ENCODE data around the gene EML6. TPM values are rescaled to one million over a fixed set of nuclear protein-coding genes. Genes with fewer than 3 reads are reported as not detected.
A peak's percentile ranks its signal among the peaks of the same experiment; 100 is the strongest.

The EML6 gene
- total RNA-seq, 1 experiment from 2014 or later: 15.7 TPM

GRCh38 chr2:54859416-54859815 lies 136.0 kb downstream of the EML6 start:
- Histone ChIP-seq H3K4me2 (ENCODE audit: low read length) (no peak overlapping the region), H3K9me3 (ENCODE audit: low read length) (no peaks in the 10 kb centered on the region), H3K36me3 (ENCODE audit: low read depth, low read length) (no peaks in the 10 kb centered on the region), H4K20me1 (ENCODE audit: low read length) (no peaks in the 10 kb centered on the region), H3K9me2 (replicated peaks; ENCODE audit: low read length) (no peaks in the 10 kb centered on the region), H3K9ac (ENCODE audit: low read length) (no peak overlapping the region), H3K79me2 (ENCODE audit: low read length) (no peaks in the 10 kb centered on the region), H2AFZ (ENCODE audit: low read length) (no peak overlapping the region), H3K27ac (ENCODE audit: low read length) (no peak overlapping the region), H3K4me3 (ENCODE audit: low read length) (no peak overlapping the region), H3F3A (ENCODE audit: low read length, unreplicated experiment) (no peaks in the 10 kb centered on the region), H3K4me1 (ENCODE audit: insufficient read depth, low read length) (peaks cover 10% of the 10 kb centered on the region; the same call in 1 of the 2 replicates), H3K27me3 (ENCODE audit: low read length) (no peaks in the 10 kb centered on the region)
- ATAC-seq (no peak), DNase-seq (no peak)
- intact Hi-C loops (cut with micrococcal nuclease): no loop called here
- ChIA-PET POLR2A (ENCODE audit: unreplicated experiment) (interaction anchor here (0.7 kb wide), 1 partner anchor 291 kb away, joined by 4 read pairs; no protein-coding TSS in a partner anchor), CTCF (no interaction called here)
- no TSS peak for BruUV-seq (replicated peaks)
- TF ChIP-seq EZH2 (IDR thresholded peaks at IDR 0.05; ENCODE audit: low read length, unreplicated experiment): no peak
- TF ChIP-seq, protein P1, sequence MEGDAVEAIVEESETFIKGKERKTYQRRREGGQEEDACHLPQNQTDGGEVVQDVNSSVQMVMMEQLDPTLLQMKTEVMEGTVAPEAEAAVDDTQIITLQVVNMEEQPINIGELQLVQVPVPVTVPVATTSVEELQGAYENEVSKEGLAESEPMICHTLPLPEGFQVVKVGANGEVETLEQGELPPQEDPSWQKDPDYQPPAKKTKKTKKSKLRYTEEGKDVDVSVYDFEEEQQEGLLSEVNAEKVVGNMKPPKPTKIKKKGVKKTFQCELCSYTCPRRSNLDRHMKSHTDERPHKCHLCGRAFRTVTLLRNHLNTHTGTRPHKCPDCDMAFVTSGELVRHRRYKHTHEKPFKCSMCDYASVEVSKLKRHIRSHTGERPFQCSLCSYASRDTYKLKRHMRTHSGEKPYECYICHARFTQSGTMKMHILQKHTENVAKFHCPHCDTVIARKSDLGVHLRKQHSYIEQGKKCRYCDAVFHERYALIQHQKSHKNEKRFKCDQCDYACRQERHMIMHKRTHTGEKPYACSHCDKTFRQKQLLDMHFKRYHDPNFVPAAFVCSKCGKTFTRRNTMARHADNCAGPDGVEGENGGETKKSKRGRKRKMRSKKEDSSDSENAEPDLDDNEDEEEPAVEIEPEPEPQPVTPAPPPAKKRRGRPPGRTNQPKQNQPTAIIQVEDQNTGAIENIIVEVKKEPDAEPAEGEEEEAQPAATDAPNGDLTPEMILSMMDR (conservative IDR thresholded peaks at IDR 0.05; ENCODE audit: low read depth, low read length): 0 out of 2 replicates have a peak, but pooled peaks have one; percentile 8

GRCh38 chr2:54859997-54860701 lies 136.7 kb downstream of the EML6 start:
- Histone ChIP-seq H3K9me3 (ENCODE audit: low read length) (no peaks in the 10 kb centered on the region), H3K27ac (ENCODE audit: low read length) (no peak overlapping the region), H4K20me1 (ENCODE audit: low read length) (no peaks in the 10 kb centered on the region), H3K9ac (ENCODE audit: low read length) (no peak overlapping the region), H3K27me3 (ENCODE audit: low read length) (no peaks in the 10 kb centered on the region), H3K9me2 (replicated peaks; ENCODE audit: low read length) (no peaks in the 10 kb centered on the region), H2AFZ (ENCODE audit: low read length) (no peak overlapping the region), H3F3A (ENCODE audit: low read length, unreplicated experiment) (no peaks in the 10 kb centered on the region), H3K4me2 (ENCODE audit: low read length) (no peak overlapping the region), H3K79me2 (ENCODE audit: low read length) (no peaks in the 10 kb centered on the region), H3K4me3 (ENCODE audit: low read length) (no peak overlapping the region), H3K4me1 (ENCODE audit: insufficient read depth, low read length) (peaks cover 8% of the 10 kb centered on the region; the same call in 1 of the 2 replicates), H3K36me3 (ENCODE audit: low read depth, low read length) (no peaks in the 10 kb centered on the region)
- no peak for ATAC-seq
- BruUV-seq (replicated peaks): no TSS peak
- intact Hi-C loops (cut with micrococcal nuclease): no loop called here
- ChIA-PET POLR2A (ENCODE audit: unreplicated experiment) (no interaction called here), CTCF (no interaction called here)
- DNase-seq: peak; percentile 32
- TF ChIP-seq EZH2phosphoT487 (IDR thresholded peaks at IDR 0.05; ENCODE audit: borderline replicate concordance, low read length) (no peak), EZH2 (IDR thresholded peaks at IDR 0.05; ENCODE audit: low read length, unreplicated experiment) (no peak)
- TF ChIP-seq, protein P1 (conservative IDR thresholded peaks at IDR 0.05; ENCODE audit: low read depth, low read length): no peak

GRCh38 chr2:54862229-54862628 lies 138.8 kb downstream of the EML6 start:
- no TSS peak for BruUV-seq (replicated peaks)
- CTCF ChIA-PET: no interaction called here
- TF ChIP-seq EZH2phosphoT487 (IDR thresholded peaks at IDR 0.05; ENCODE audit: borderline replicate concordance, low read length): no peak

More at GRCh38 chr2:54862229-54862628, 138.8 kb downstream of the EML6 start:
- no peak overlapping the region for H3K4me2 ChIP-seq (ENCODE audit: low read length)
- intact Hi-C loops (cut with micrococcal nuclease): no loop called here
- H3F3A ChIP-seq (ENCODE audit: low read length, unreplicated experiment): no peaks in the 10 kb centered on the region
- H4K20me1 ChIP-seq (ENCODE audit: low read length): no peaks in the 10 kb centered on the region
- no peaks in the 10 kb centered on the region for H3K9me2 ChIP-seq (replicated peaks; ENCODE audit: low read length)
- no peak overlapping the region for H2AFZ ChIP-seq (ENCODE audit: low read length)
- DNase-seq (no peak), ATAC-seq (no peak)
- no peaks in the 10 kb centered on the region for H3K9me3 ChIP-seq (ENCODE audit: low read length)
- H3K4me1 ChIP-seq (ENCODE audit: insufficient read depth, low read length): no peaks in the 10 kb centered on the region
- H3K27ac ChIP-seq (ENCODE audit: low read length): no peak overlapping the region
- no peak overlapping the region for H3K9ac ChIP-seq (ENCODE audit: low read length)
- H3K36me3 ChIP-seq (ENCODE audit: low read depth, low read length): no peaks in the 10 kb centered on the region
- POLR2A ChIA-PET (ENCODE audit: unreplicated experiment): no interaction called here
- no peak overlapping the region for H3K4me3 ChIP-seq (ENCODE audit: low read length)
- H3K79me2 ChIP-seq (ENCODE audit: low read length): no peaks in the 10 kb centered on the region
- no peaks in the 10 kb centered on the region for H3K27me3 ChIP-seq (ENCODE audit: low read length)
